ENCODE results near the gene HSPH1. TPM values are rescaled to one million over a fixed set of nuclear protein-coding genes. Genes with fewer than 3 reads are reported as not detected.

The HSPH1 gene
- total and polyA plus RNA-seq, 10 of the 15 experiments (the other 5 are each of a cell fraction or from before 2014, with no cell fraction given) = 40.2 to 159 (median 92.6) TPM

- TF ChIP-seq SIX5 (IDR thresholded peaks at IDR 0.05; ENCODE audit: low read depth, low read length, severe bottlenecking) = no peak
- TF ChIP-seq STAT3 (IDR thresholded peaks at IDR 0.05; ENCODE audit: low read depth, low read length) = no peak
- TF ChIP-seq MYC (IDR thresholded peaks at IDR 0.05; ENCODE audit: insufficient read depth, insufficient read length, insufficient replicate concordance, low read length, severe bottlenecking) = no peak
- no peak for TF ChIP-seq POLR2AphosphoS5 (IDR thresholded peaks at IDR 0.05; ENCODE audit: low read length)
- no peak for TF ChIP-seq SIN3A (IDR thresholded peaks at IDR 0.05; ENCODE audit: low read depth, low read length)
- no peak for TF ChIP-seq RCOR1 (conservative IDR thresholded peaks at IDR 0.05; ENCODE audit: low read depth, low read length)
- no peak for TF ChIP-seq TCF12 (IDR thresholded peaks at IDR 0.05; ENCODE audit: low read depth, low read length)
- TF ChIP-seq PAX5 (IDR thresholded peaks at IDR 0.05; ENCODE audit: borderline replicate concordance, low read depth, low read length) = no peak
- no peak for TF ChIP-seq HDAC6 (IDR thresholded peaks at IDR 0.05; ENCODE audit: unreplicated experiment)
- no peak for TF ChIP-seq RB1 (IDR thresholded peaks at IDR 0.05; ENCODE audit: borderline replicate concordance)
- TF ChIP-seq CREB1 (IDR thresholded peaks at IDR 0.05; ENCODE audit: low read depth) = no peak
Measured at GRCh38 chr13:31175847-31176532, 14.3 kb upstream of the HSPH1 start (continued).

GRCh38 chr13:31174018-31174417 is 12.3 kb upstream of the HSPH1 start:
- TF ChIP-seq RAD21 (IDR thresholded peaks at IDR 0.05; ENCODE audit: insufficient read depth, low read depth, low read length) (0 out of 2 replicates have a peak, but pooled peaks have one; percentile 24), MEF2A (IDR thresholded peaks at IDR 0.05; ENCODE audit: insufficient read depth, low read depth, low read length) (no peak)
- whole genome bisulfite sequencing (ENCODE audit: insufficient coverage, insufficient replicate concordance, low lambda C conversion rate, missing lambda C conversion rate) = 33% methylated on average over 3 of the region's 3 CpGs
- CTCF ChIA-PET = no interaction called here
- H3K9me3 ChIP-seq (replicated peaks; ENCODE audit: control insufficient read depth, insufficient read depth, low read length) = no peaks in the 10 kb centered on the region
- RAD21 ChIA-PET (ENCODE audit: unreplicated experiment) = no interaction called here
- no peaks in the 10 kb centered on the region for H3K79me2 ChIP-seq (ENCODE audit: control insufficient read depth, insufficient read depth, low read length)
- POLR2A ChIA-PET = no interaction called here
- H3K27ac ChIP-seq (ENCODE audit: control insufficient read depth, insufficient read depth) = no peak overlapping the region
- FAIRE-seq (no peak), DNase-seq (ENCODE audit: low read depth, low spot score) (no peak), ATAC-seq (0 out of 3 replicates have a peak, but pooled peaks have one; percentile 31)
- H3K27me3 ChIP-seq (replicated peaks in 1 of 2; ENCODE audit: control insufficient read depth in 2 of 2, insufficient read depth in 2 of 2, low read length in 1 of 2) = no peaks in the 10 kb centered on the region; a peak in 1 of 4 replicates
- H3K4me2 ChIP-seq (ENCODE audit: control insufficient read depth, insufficient read depth) = no peak overlapping the region
- intact Hi-C loops (cut with micrococcal nuclease; ENCODE audit: unreplicated experiment) = no loop called here
- H3K36me3 ChIP-seq (ENCODE audit: control insufficient read depth in 2 of 2, insufficient read depth in 2 of 2, low read length in 1 of 2) = no peaks in the 10 kb centered on the region
- SMC1A ChIA-PET (ENCODE audit: uncharacterized antibody, unreplicated experiment) = interaction anchor here (0.8 kb wide), 1 partner anchor 62 kb away, joined by 3 read pairs; no protein-coding TSS in a partner anchor
- no peaks in the 10 kb centered on the region for H3K4me1 ChIP-seq (ENCODE audit: control insufficient read depth, insufficient read depth, low read length)
- H3K4me3 ChIP-seq = no peak overlapping the region
- no peak overlapping the region for H2AFZ ChIP-seq (ENCODE audit: control insufficient read depth, low read depth, low read length)
- H3K9ac ChIP-seq (ENCODE audit: control insufficient read depth, insufficient read depth, low read length) = no peak overlapping the region
- BruUV-seq (replicated peaks) = no TSS peak
- in situ Hi-C loops (cut with MboI) = loop anchor here (25.0 kb wide), 1 partner anchor 1363 kb away; the partner anchor contains the start of gene N4BP2L2
- H4K20me1 ChIP-seq (ENCODE audit: control insufficient read depth, insufficient read depth) = no peaks in the 10 kb centered on the region
